ENCODE data around the gene CHMP2B.

DNA sequence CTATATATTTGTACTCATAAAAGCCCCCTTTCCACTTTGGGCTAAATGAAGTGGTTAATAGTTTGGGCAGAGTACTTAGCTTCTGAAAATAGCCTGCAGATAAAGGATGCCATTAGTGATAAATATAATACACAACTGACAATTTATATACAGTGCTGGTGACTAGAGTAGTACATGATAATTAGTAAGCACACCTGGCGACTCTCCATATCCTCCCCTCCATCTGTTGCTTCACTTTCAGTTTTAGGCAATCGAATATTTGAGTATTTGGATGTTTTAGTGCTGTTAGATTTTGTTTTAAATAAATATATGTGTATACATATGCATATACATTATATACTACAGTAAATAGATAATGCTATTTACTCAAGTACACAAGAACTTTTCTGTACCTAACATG is 35.9 kb upstream of the CHMP2B start:
- TF ChIP-seq, protein P1, sequence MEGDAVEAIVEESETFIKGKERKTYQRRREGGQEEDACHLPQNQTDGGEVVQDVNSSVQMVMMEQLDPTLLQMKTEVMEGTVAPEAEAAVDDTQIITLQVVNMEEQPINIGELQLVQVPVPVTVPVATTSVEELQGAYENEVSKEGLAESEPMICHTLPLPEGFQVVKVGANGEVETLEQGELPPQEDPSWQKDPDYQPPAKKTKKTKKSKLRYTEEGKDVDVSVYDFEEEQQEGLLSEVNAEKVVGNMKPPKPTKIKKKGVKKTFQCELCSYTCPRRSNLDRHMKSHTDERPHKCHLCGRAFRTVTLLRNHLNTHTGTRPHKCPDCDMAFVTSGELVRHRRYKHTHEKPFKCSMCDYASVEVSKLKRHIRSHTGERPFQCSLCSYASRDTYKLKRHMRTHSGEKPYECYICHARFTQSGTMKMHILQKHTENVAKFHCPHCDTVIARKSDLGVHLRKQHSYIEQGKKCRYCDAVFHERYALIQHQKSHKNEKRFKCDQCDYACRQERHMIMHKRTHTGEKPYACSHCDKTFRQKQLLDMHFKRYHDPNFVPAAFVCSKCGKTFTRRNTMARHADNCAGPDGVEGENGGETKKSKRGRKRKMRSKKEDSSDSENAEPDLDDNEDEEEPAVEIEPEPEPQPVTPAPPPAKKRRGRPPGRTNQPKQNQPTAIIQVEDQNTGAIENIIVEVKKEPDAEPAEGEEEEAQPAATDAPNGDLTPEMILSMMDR (IDR thresholded peaks at IDR 0.05; ENCODE audit: poor library complexity, severe bottlenecking), result no peak
- no peak for TF ChIP-seq MXI1 (conservative IDR thresholded peaks at IDR 0.05; ENCODE audit: poor library complexity, severe bottlenecking)
- TF ChIP-seq, protein P2, sequence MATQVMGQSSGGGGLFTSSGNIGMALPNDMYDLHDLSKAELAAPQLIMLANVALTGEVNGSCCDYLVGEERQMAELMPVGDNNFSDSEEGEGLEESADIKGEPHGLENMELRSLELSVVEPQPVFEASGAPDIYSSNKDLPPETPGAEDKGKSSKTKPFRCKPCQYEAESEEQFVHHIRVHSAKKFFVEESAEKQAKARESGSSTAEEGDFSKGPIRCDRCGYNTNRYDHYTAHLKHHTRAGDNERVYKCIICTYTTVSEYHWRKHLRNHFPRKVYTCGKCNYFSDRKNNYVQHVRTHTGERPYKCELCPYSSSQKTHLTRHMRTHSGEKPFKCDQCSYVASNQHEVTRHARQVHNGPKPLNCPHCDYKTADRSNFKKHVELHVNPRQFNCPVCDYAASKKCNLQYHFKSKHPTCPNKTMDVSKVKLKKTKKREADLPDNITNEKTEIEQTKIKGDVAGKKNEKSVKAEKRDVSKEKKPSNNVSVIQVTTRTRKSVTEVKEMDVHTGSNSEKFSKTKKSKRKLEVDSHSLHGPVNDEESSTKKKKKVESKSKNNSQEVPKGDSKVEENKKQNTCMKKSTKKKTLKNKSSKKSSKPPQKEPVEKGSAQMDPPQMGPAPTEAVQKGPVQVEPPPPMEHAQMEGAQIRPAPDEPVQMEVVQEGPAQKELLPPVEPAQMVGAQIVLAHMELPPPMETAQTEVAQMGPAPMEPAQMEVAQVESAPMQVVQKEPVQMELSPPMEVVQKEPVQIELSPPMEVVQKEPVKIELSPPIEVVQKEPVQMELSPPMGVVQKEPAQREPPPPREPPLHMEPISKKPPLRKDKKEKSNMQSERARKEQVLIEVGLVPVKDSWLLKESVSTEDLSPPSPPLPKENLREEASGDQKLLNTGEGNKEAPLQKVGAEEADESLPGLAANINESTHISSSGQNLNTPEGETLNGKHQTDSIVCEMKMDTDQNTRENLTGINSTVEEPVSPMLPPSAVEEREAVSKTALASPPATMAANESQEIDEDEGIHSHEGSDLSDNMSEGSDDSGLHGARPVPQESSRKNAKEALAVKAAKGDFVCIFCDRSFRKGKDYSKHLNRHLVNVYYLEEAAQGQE (IDR thresholded peaks at IDR 0.05; ENCODE audit: borderline replicate concordance), result no peak
- TF ChIP-seq EZH2 (IDR thresholded peaks at IDR 0.05; ENCODE audit: borderline replicate concordance, insufficient read depth, low read length, poor library complexity, severe bottlenecking), result no peak
- TF ChIP-seq TAF1 (IDR thresholded peaks at IDR 0.05; ENCODE audit: low read depth), result no peak
- TF ChIP-seq RAD21 (conservative IDR thresholded peaks at IDR 0.05), result no peak
- no peak for TF ChIP-seq EP300 (conservative IDR thresholded peaks at IDR 0.05; ENCODE audit: poor library complexity, severe bottlenecking)
- TF ChIP-seq POLR2AphosphoS5 (IDR thresholded peaks at IDR 0.05), result no peak
- TF ChIP-seq SMC3 (conservative IDR thresholded peaks at IDR 0.05; ENCODE audit: poor library complexity), result no peak
